ENCODE measurements around the gene ANKS6. TPM values are rescaled to one million over a fixed set of nuclear protein-coding genes. Genes with fewer than 3 reads are reported as not detected.

The ANKS6 gene
- total RNA-seq, 1 experiment from 2014 or later = 32.0 TPM

DNA sequence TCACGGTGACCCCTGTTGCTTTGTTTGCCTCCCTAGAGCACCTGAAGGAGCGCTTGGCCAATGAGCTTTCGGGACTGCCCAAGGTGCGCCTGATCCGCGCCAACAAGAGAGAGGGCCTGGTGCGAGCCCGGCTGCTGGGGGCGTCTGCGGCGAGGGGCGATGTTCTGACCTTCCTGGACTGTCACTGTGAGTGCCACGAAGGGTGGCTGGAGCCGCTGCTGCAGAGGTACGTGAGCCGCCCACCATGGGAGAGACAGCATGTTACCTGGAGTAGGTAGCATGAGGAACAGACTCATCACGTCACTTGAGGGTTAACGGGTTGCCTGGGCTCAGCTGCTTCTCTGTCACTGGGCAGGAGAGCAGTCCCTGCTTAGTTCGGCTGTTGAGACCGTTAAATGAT, 30.4 kb upstream of the ANKS6 start:
- Histone ChIP-seq H3K4me3 (no peak overlapping the region), H3K27ac (no peak overlapping the region), H3K27me3 (no peaks in the 10 kb centered on the region), H3K9me3 (replicated peaks) (no peaks in the 10 kb centered on the region), H3K36me3 (no peaks in the 10 kb centered on the region), H3K4me1 (no peaks in the 10 kb centered on the region)
- DNase-seq = no peak

DNA sequence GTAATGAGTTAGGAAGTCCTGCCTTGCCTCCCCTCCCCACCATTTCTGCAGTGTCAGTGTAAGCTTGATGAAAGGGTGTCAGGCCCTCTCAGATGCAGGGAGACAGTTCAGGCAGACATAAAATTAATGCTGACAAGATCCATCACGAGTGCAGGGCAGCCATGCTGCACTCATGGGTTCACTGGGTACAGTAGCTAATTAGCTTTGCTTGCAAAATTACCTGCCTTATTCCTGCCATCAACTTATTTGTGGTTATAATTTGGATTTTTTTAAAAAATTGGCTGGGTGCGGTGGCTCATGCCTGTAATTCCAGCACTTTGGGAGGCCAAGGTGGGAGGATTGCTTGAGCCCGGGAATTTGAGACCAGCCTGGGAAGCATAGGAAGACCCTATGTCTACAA, 29.1 kb upstream of the ANKS6 start:
- H3K4me3 ChIP-seq = no peak overlapping the region
- no peaks in the 10 kb centered on the region for H3K36me3 ChIP-seq
- no peaks in the 10 kb centered on the region for H3K27me3 ChIP-seq
- no peaks in the 10 kb centered on the region for H3K4me1 ChIP-seq
- H3K27ac ChIP-seq = no peak overlapping the region
- no peak for DNase-seq
- no peaks in the 10 kb centered on the region for H3K9me3 ChIP-seq (replicated peaks)

DNA sequence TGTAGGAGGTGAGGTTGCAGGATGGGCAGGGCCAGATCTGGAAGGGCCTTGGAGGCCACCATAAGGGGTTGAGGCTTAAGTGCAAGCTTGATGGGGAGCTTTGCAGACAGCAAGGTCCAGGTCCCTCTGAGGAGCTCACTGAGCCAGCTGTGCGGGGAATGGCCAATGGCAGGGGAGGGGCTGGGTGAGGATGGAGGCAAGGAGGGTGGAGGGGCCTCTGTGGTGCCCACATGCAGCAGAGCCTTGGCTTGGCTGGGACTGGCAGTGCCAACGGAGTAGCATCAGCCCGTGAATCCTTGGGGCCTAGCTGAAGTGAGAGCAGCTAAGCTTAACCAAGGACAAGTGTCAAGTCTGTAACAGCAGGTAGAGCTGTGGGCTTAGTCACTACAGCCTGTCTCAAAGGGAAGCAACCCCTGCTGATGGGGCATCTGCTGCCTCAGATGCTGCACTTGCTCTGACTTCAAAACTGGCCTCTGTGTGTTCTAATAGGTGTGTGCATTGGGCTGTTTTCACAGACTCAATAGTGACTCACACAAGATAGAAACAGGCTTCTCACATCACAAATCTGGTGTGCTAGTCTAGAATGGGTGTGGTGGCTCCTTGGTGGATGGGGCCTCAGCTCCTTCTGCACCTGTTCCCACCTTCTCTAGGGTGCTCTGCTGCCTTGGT, 27.4 kb upstream of the ANKS6 start:
- H3K4me1 ChIP-seq = no peaks in the 10 kb centered on the region
- no peak for DNase-seq

DNA sequence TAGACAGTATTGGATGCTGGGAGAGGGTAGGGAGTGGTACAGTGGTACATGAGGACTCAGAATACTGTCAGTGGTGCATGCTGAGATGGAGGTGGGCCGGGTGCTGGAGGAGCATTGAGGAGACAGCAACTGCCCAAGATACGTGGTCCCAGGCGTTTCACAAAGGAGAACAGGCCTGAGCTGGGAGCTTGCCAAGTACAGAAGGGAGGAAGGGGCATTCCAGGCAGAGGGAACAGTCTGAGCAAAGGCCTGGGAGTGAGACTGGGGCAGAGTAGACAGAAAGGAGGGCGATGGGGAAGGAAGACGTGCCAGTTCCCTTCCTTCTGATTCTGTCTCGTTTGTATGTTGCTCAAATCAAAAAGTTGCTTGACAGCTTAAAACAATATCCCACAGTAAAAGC, 26.3 kb upstream of the ANKS6 start:
- no peak for DNase-seq
- Histone ChIP-seq H3K4me1 (no peaks in the 10 kb centered on the region), H3K27ac (no peak overlapping the region), H3K36me3 (no peaks in the 10 kb centered on the region), H3K9me3 (replicated peaks) (no peaks in the 10 kb centered on the region), H3K27me3 (no peaks in the 10 kb centered on the region), H3K4me3 (no peak overlapping the region)

More for the DNA sequence above, 27.4 kb upstream of the ANKS6 start:
- H3K36me3 ChIP-seq = no peaks in the 10 kb centered on the region
- no peak overlapping the region for H3K27ac ChIP-seq
- no peaks in the 10 kb centered on the region for H3K9me3 ChIP-seq (replicated peaks)
- H3K4me3 ChIP-seq = no peak overlapping the region
- H3K27me3 ChIP-seq = no peaks in the 10 kb centered on the region

DNA sequence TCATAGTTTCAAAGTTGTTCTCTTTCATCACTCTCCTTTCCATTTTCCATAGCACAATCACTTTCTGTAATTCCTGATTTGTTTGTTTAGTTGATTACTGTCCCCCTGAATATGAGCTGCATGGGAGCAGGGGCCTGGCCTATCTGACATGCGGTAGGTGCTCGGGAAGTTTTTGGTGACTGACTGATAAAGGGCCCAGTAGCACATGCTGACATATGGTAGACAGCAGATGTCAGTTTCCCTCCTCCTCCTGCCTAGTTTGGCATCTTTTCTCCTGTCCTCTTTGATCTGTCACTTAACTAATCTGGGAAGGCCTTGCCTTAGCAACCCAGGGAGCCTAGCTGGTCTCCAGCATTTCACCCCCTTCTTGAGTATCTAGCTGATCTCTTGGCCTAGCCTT, 25.5 kb upstream of the ANKS6 start:
- Histone ChIP-seq H3K4me1 (no peaks in the 10 kb centered on the region), H3K9me3 (replicated peaks) (no peaks in the 10 kb centered on the region), H3K27ac (no peak overlapping the region), H3K4me3 (no peak overlapping the region), H3K27me3 (no peaks in the 10 kb centered on the region), H3K36me3 (no peaks in the 10 kb centered on the region)
- no peak for DNase-seq

DNA sequence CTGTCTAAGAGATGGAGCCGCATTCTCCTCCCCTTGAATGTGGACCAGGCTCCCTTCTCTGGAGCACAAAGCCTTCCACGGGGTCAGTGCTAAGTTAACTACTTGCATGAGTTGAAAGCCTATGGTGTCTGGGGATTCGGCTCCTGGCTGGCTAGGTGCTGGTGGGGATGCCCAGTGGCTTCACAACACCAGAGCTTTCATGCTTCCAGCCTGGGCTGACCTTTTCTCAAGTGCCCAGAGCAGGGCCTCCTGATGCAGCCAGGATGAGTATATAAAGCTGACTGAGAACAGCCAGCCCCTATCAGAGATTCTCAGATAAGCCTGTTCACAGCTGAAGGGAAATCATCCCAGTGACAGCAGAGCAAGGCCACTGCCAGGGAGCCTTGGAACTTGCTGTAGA, 22.9 kb upstream of the ANKS6 start:
- peaks cover 3% of the 10 kb centered on the region; the same call in 1 of the 2 replicates for H3K27me3 ChIP-seq
- DNase-seq = no peak
- H3K9me3 ChIP-seq (replicated peaks) = no peaks in the 10 kb centered on the region
- H3K4me1 ChIP-seq = no peaks in the 10 kb centered on the region
- no peak overlapping the region for H3K27ac ChIP-seq
- H3K36me3 ChIP-seq = no peaks in the 10 kb centered on the region
- H3K4me3 ChIP-seq = no peak overlapping the region

DNA sequence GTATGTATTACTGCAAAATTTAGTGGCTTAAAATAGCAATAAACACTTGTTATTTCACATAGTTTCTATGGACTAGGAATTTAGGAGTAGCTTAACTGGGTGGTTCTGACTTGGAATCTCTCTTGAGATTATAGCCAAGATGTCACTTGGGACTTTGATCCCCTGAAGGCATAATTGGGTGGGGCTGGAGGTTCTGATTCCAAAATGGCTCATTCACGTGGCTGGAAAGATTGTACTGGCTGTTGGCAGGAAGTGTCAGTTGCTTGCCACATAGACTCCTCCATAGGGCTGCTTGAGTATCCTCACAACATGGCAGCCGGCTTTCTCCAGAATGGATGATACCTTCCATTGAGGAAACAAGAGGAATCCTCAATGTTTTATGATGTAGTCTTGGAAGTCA, 22.4 kb upstream of the ANKS6 start:
- peaks cover 3% of the 10 kb centered on the region; the same call in 1 of the 2 replicates for H3K27me3 ChIP-seq
- no peak overlapping the region for H3K4me3 ChIP-seq
- H3K9me3 ChIP-seq (replicated peaks) = no peaks in the 10 kb centered on the region
- no peak for DNase-seq
- no peak overlapping the region for H3K27ac ChIP-seq
- H3K36me3 ChIP-seq = no peaks in the 10 kb centered on the region
- H3K4me1 ChIP-seq = no peaks in the 10 kb centered on the region

DNA sequence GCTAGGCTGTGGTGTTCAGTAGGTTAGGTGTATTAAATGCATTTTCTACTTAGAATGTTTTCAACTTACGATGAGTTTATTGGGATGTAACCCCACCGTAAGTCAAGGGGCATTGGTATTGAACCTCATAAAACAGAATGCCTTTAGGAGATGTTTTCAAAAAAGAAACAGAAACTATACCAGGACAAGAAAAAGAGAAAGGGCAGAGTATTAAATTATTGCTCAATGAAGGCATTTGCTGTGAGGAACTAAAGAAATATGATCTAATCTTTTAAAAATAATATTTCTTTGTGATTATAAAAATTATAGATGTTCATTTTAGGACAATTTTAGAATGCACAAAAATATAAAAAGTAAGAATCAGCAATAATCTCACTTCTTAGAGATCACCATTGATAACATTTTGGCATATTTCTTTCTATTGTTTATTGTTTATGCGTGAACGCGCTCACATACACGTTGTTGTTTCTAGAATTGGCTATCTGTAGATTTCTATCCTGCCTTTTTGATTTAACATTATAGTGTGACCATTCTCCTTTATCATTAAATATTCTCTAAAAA, 19.1 kb upstream of the ANKS6 start:
- no peak for DNase-seq
- no peaks in the 10 kb centered on the region for H3K9me3 ChIP-seq (replicated peaks)
- no peak overlapping the region for H3K27ac ChIP-seq
- H3K36me3 ChIP-seq = no peaks in the 10 kb centered on the region
- H3K27me3 ChIP-seq = peaks cover 3% of the 10 kb centered on the region; the same call in 1 of the 2 replicates
- no peak overlapping the region for H3K4me3 ChIP-seq
- H3K4me1 ChIP-seq = peaks cover 6% of the 10 kb centered on the region

DNA sequence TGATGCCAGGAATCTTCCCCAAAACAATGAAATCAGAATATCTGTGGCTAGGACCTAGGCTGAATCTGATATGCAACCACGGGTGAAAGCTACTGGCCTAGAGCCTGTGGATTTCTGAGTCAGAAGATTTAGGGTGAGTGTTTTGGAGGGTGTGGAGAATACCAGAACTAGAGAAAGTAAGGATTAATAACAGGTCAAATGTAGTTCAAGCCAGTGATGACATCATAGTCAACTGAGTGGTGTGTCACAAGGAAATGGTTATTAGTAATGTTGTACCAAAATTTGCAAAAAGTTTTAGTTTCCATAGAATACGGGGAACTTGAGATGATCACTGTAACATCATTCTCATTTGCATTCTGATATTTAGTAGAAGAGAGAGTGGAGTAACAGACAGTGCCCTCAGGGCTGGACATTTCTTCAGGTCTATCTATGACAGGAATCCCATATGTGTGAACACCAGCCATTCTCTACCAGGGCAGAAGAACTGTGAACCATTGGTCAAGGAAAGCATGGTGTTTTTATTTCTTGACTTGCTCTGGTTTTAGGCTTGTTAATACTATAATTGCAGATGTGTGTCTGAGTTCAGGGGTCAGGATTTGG, 14.8 kb upstream of the ANKS6 start:
- Histone ChIP-seq H3K4me3 (no peak overlapping the region), H3K4me1 (peaks cover 16% of the 10 kb centered on the region), H3K9me3 (replicated peaks) (no peaks in the 10 kb centered on the region), H3K36me3 (no peaks in the 10 kb centered on the region), H3K27ac (no peak overlapping the region), H3K27me3 (peaks cover 3% of the 10 kb centered on the region)
- DNase-seq = peak in 1 of 2 experiments; percentile 33

DNA sequence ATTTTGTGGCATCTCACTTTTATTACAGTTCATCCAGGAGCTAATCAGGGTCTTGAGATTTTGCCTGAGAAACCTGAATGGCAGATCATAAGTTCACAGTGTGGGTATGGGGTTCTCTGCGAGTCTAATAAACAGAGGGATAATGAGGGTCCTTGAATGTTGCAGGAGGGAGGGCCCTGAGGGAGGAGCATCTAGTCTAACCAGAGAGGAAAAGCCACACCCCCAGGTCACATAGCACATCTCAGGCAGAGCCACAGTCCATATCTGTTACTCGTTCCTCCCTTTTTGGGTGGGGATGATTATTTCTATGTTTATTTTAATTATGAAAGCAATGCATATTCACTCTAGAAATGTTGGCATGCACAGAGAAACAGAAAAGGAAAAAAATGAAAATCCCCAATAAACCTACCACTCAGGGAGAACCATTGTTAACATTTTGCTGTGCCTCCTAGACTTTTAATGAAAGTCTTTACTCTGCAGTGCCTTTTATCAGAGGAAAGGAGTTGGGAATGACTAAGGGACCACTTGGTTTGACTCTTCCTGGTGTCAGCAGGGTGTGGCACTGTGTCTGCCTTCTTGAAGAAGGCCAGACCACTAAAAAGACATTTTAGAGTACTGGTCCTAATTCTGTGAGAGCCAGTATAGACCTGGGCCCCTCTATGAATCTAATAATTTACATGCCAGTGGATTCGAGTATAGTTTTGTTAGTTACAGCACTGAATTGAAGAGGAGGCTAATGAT, 13.9 kb upstream of the ANKS6 start:
- Histone ChIP-seq H3K4me3 (no peak overlapping the region), H3K4me1 (peaks cover 16% of the 10 kb centered on the region), H3K9me3 (replicated peaks) (no peaks in the 10 kb centered on the region), H3K36me3 (no peaks in the 10 kb centered on the region), H3K27me3 (no peaks in the 10 kb centered on the region; the same call in 1 of the 2 replicates), H3K27ac (no peak overlapping the region)
- no peak for DNase-seq

DNA sequence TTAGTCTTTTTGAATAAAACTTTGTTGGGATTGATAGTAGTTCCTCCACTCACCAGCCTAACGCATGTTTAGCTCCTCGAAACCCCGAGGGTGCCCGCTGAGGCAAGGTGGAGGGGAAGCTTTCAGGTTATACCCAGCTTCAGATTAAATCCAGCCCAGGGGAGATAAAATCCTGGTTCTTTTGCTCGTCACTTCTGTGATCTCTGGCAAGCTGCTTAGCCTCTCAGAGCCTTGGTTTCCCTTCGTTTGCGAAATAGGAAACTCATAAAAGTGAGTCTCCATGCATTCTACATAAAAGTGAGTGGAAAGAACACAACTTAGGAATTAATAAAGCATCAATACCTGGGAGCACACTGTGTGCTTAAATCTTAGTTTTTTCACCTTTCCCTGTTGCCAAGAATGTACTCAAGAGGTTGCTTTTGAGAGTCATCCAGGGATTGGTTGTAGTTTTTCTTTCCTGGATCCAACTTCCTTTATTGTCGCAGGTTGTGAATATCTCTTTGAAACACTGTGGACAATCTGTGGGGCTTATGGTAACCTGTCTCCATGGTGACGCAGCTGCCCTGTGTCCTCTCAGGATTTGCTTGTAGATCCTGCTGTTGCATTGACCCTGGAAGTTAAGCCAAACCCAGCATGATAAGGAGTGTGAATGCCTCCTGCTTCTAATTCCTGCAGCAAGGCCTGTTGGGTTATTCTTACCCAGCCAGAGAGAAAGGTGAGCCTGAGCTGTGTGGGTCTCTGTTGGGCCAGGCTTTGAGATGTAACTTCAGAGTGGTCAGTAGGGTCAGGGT, 13.2 kb upstream of the ANKS6 start:
- Histone ChIP-seq H3K4me3 (no peak overlapping the region), H3K27me3 (peaks cover 1% of the 10 kb centered on the region; the same call in 1 of the 2 replicates), H3K27ac (no peak overlapping the region), H3K36me3 (no peaks in the 10 kb centered on the region), H3K9me3 (replicated peaks) (no peaks in the 10 kb centered on the region), H3K4me1 (peaks cover 16% of the 10 kb centered on the region)
- peak; percentile 29 to 53 for DNase-seq

DNA sequence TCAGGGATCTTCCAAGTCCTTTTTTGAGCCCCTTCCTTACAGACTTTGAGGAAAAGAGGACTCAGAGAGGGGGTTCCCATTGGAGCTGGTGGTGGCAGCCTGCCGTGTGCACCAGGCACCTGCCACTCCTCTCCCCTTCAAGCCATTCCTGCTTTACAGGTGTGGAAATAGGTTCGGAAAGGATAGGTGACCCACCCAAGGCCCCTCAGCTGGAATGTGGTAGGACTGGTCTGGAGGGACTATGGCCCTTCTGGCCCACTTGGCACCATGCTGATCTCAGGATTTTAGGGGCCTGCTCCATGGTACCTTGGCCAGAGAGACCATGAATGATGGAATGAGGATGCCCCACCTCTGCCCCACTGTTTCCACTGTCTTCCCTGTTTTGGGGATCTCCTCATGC, 12.5 kb upstream of the ANKS6 start:
- no peak overlapping the region for H3K27ac ChIP-seq
- H3K9me3 ChIP-seq (replicated peaks) = no peaks in the 10 kb centered on the region
- no peaks in the 10 kb centered on the region for H3K36me3 ChIP-seq
- peaks cover 16% of the 10 kb centered on the region for H3K4me1 ChIP-seq
- H3K27me3 ChIP-seq = peaks cover 7% of the 10 kb centered on the region; the same call in 1 of the 2 replicates
- H3K4me3 ChIP-seq = no peak overlapping the region
- DNase-seq = no peak

DNA sequence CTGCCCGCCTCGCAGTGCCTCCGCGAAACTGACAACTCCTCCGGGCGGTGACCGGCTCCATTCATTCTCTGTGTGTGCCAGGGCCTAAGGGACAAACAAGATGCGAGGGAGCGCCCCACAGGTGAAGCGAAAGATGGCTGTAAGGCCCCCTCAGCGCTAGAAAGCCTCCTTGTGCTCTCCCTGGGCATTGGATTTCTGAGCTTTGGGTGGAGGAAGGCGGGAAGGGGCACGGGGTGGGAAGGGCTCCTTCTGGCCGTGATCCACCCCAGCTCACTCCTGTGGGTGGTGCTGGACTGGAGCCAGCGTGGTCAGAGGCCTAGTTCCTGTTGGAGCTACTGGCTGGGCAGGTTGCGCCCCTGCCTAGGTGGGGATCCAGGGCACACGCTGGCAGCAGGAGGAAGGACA, 12.1 kb upstream of the ANKS6 start:
- no peaks in the 10 kb centered on the region for H3K9me3 ChIP-seq (replicated peaks)
- H3K27ac ChIP-seq = no peak overlapping the region
- H3K4me1 ChIP-seq = peaks cover 16% of the 10 kb centered on the region
- H3K36me3 ChIP-seq = no peaks in the 10 kb centered on the region
- peak overlapping the region; percentile 46 for H3K4me3 ChIP-seq
- H3K27me3 ChIP-seq = peaks cover 7% of the 10 kb centered on the region
- DNase-seq = peak; percentile 29 to 37

DNA sequence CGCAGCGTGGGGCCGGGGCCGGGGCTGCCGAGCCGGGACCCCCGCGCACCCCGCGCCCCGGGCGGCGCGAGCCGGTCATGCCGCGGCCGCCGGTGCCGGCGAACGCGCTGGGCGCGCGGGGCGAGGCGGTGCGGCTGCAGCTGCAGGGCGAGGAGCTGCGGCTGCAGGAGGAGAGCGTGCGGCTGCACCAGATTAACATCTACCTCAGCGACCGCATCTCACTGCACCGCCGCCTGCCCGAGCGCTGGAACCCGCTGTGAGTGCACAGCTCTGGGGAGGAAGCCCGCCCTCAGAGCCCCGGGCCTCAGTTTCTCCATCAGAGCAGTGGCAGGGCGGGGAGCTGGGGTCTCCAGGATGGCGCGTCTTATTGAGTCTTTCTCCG, 11.4 kb upstream of the ANKS6 start:
- no peaks in the 10 kb centered on the region for H3K36me3 ChIP-seq

More for the DNA sequence above, 11.4 kb upstream of the ANKS6 start:
- Histone ChIP-seq H3K9me3 (replicated peaks) (no peaks in the 10 kb centered on the region), H3K4me1 (peaks cover 16% of the 10 kb centered on the region), H3K27me3 (peaks cover 7% of the 10 kb centered on the region), H3K4me3 (peak overlapping the region; percentile 46), H3K27ac (no peak overlapping the region)
- no peak for DNase-seq
